ENCODE results near the gene PAGR1.

PAGR1 gene

GRCh38 chr16:29807426-29808218 lies 8.3 kb upstream of the PAGR1 start:
- no peak for TF ChIP-seq TAF1 (IDR thresholded peaks at IDR 0.05; ENCODE audit: borderline replicate concordance, insufficient read depth, low read length)
- TF ChIP-seq REST (IDR thresholded peaks at IDR 0.05; ENCODE audit: insufficient read depth in 1 of 2, low read depth in 2 of 2, low read length in 2 of 2) = peak in 1 of 2 experiments; percentile 53; a peak in 1 of 4 replicates
- TF ChIP-seq SIN3A (IDR thresholded peaks at IDR 0.05; ENCODE audit: borderline replicate concordance, insufficient read depth, low read length) = peak; percentile 47; the same call in 1 of the 2 replicates
- peak; percentile 78 for TF ChIP-seq POLR2AphosphoS5 (IDR thresholded peaks at IDR 0.05; ENCODE audit: low read depth, low read length)

- no peak for TF ChIP-seq TAF1 (IDR thresholded peaks at IDR 0.05; ENCODE audit: borderline replicate concordance, insufficient read depth, low read length)
- TF ChIP-seq FOXP2 (optimal IDR thresholded peaks at IDR 0.05; ENCODE audit: borderline replicate concordance, extremely low read depth, extremely low read length, insufficient read depth) = no peak
- TF ChIP-seq POLR2AphosphoS5 (IDR thresholded peaks at IDR 0.05; ENCODE audit: low read depth, low read length) = no peak; the same call in 1 of the 2 replicates
Measured at GRCh38 chr16:29808219-29808900, 7.6 kb upstream of the PAGR1 start.

GRCh38 chr16:29809031-29809747 lies 6.8 kb upstream of the PAGR1 start:
- TF ChIP-seq FOXP2 (optimal IDR thresholded peaks at IDR 0.05; ENCODE audit: borderline replicate concordance, extremely low read depth, extremely low read length, insufficient read depth) (no peak), SIN3A (IDR thresholded peaks at IDR 0.05; ENCODE audit: borderline replicate concordance, insufficient read depth, low read length) (no peak), REST (IDR thresholded peaks at IDR 0.05; ENCODE audit: insufficient read depth in 1 of 2, low read depth in 2 of 2, low read length in 2 of 2) (no peak), POLR2AphosphoS5 (IDR thresholded peaks at IDR 0.05; ENCODE audit: low read depth, low read length) (no peak), TAF1 (IDR thresholded peaks at IDR 0.05; ENCODE audit: borderline replicate concordance, insufficient read depth, low read length) (no peak)

GRCh38 chr16:29809850-29810698 lies 5.9 kb upstream of the PAGR1 start:
- TF ChIP-seq SIN3A (IDR thresholded peaks at IDR 0.05; ENCODE audit: borderline replicate concordance, insufficient read depth, low read length) (no peak), REST (IDR thresholded peaks at IDR 0.05; ENCODE audit: insufficient read depth in 1 of 2, low read depth in 2 of 2, low read length in 2 of 2) (no peak), POLR2AphosphoS5 (IDR thresholded peaks at IDR 0.05; ENCODE audit: low read depth, low read length) (no peak), TAF1 (IDR thresholded peaks at IDR 0.05; ENCODE audit: borderline replicate concordance, insufficient read depth, low read length) (no peak), FOXP2 (optimal IDR thresholded peaks at IDR 0.05; ENCODE audit: borderline replicate concordance, extremely low read depth, extremely low read length, insufficient read depth) (no peak)

Measured in PFSK-1 (cell line).